HG03135 (cell line): ENCODE results near the gene CTSC.
"Not testable (repeated sequence)": the region's sequence is repeated elsewhere in the genome, so short reads cannot be mapped to it uniquely, and the experiment has no call there.

Experiments
- ATAC-seq: cut with Tn5 transposase; IDR thresholded peaks from one replicate; pipeline ENCODE4 v1.9.1; 2021; ENCODE audit warnings: mild to moderate bottlenecking, moderate library complexity; ENCODE audit not compliant: unreplicated experiment

Gene CTSC

DNA sequence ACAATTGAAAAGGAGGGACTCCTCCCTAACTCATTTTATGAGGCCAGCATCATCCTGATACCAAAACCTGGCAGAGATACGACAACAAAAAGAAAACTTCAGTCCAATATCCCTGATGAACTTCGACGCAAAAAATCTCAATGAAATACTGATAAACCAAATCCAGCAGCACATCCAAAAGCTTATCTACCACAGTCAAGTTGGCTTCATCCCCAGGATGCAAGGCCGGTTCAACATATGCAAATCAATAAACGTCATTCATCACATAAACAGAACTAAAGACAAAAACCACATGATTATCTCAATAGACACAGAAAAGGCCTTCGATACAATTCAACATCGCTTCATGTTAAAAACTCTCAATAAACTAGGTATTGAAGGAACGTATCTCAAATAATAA lies 14.7 kb downstream of the CTSC start:
- not testable (repeated sequence) for ATAC-seq

DNA sequence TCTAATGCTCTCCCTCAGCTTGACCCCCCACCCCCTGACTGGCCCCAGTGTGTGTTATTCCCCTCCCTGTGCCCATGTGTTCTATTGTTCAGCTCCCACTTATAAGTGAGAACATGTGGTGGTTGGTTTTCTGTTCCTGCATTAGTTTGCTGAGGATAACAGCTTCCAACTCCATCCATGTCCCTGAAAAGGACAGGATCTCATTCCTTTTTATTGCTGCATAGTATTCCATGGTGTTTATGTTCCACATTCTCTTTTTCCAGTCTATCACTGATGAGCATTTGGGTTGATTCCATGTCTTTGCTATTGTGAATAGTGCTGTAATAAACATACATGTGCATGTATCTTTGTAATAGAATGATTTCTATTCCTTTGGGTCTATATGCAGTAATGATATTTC lies 16.1 kb downstream of the CTSC start:
- ATAC-seq: not testable (repeated sequence)

DNA sequence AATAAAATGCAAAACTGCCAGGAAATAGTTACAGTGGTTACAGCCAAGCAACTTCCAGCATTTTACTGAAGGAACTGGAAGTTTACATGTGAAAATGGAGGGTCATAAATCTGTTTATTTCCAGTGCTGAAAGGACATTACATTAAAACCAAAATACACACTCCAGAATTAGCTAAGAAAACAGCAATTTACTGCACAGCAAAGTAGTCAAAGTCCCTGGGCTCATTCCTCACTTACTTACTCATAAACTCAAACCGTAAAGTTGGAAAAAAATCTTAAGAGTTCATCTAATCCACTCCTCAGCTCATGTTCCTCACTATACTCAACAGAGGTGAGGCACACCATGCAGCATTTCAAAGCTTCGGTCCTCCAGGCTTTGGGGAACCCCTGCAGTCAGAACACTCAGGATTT lies 17.4 kb downstream of the CTSC start:
- no peak for ATAC-seq

DNA sequence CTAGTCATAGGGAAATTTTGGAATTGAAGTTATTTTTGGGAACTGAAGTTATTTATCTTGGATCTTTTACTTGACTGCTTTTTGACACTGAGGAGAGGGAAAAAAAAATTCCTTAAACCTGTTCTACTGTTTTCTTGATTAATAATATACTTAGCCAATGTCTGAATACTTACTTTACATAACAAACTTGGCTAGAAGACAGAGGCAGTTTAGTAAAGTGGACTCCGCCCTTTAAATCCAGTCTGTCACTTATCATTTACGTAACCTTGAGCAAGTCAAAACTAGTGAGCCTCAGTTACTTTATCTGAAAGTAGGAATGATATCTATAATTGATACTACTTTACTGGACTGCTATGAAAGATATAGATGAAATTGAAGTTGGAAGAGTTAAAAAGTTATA lies 19.5 kb downstream of the CTSC start:
- no peak for ATAC-seq

DNA sequence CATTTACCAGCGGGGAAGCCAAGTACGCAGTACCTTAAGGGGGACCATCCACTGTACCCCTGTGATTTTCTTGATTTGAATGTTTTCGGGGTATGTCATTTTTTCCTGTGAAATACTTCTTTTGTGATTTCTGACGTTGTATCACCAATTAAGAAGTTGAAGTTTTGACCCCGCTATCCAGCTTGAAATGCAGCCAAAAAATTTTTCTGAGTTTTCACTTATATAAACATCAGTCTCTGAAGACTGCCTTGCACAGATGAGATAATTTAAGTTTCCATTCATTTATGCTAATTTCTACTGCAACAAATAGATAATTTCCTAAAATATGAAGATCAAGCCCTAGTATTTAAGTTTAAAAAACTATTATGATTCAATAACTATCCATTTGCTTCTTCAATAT lies 20.0 kb downstream of the CTSC start:
- ATAC-seq: no peak

DNA sequence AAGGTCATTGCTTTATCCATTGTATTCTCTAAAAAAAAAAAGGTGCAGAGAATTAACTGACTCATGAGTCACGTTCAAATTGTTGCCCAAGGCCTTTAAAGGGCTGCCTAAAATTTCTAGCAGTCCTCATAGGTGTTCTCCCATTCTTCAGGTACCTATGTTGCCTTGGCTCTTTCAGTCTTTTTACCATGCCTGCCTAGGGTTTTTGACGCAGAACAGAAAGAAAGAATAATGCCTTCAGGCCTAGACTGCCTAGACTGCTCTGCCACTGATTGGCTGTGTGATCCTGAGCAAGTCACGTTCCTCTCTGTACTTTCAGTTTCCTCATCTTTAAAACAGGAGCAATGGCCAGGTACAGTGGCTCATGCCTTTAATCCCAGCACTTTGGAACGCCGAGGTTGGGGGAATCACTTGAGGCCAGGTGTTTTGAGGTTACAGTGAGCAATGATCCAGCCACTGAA lies 21.5 kb downstream of the CTSC start:
- no peak for ATAC-seq

DNA sequence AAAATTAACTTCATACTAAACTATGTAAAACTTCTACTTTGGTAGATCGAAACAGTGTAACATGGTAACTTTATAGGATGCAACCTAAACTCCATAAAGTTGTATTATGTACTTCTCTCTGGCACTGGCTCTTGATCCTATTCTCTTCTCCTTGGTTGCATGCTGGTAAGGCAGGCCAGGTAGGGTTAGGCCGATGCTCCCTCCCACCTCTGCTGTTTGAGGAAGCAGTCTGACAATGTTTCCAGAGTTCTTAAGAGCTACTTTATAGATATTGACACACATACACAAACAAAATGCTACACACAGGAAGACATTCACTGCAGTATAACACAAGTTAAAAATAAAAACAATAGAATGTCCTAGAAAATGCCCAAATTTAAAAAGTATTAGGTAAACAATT lies 22.5 kb downstream of the CTSC start:
- no peak for ATAC-seq

DNA sequence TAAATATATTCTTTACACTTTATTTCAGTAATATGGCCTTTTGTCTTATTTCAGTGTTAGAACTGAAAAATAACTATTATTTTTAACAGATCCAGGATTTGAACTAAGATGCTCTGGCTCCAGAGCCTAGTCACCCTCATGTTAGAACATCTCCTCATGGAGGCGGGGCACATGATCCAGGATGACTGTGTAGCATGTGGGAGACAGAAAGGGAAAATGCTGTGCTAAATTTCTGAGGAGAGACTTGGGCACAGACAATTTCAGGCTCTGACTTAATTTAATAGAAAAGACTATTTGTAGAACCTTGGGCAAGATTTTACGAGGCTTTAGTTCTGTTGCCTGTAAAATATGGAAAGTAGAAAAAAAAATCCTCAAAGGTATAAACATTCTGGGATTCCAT lies 24.1 kb downstream of the CTSC start:
- ATAC-seq: no peak

DNA sequence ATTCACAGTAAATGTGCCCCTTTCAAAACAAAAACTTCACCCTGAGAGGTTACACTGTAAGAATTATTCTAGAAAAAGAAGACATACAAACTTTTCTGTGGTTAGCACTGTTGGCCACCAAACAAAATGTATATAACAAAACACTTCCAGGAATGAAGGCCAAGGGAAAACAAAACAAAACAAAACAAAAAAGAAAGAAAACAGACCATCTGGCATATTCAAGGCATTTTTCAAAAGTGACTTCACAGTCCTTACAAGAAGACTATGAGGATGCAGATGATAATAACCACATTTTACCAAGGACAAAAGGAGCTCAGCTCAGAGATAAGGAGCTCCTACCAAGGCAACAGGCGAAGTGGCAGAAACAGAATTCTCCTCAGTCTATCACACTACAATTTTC lies 24.9 kb downstream of the CTSC start:
- ATAC-seq: no peak

DNA sequence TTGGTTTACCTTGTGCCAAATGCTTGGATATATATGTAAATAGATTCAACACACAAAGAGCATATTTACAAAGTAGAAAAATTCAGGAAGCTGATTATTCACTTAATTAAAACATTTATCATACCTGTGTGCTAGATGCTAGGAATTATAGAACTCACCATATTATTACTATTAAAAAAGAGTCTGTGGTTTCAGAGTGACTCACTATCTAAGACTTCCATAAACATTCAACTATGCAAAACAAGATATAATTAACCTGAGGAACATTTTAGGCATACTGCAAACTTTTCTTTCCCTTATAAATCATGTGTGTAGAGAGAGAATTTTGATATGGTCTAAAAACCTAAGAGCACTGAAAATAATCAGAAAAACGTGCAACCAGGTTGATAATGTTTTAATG lies 27.3 kb downstream of the CTSC start:
- no peak for ATAC-seq

DNA sequence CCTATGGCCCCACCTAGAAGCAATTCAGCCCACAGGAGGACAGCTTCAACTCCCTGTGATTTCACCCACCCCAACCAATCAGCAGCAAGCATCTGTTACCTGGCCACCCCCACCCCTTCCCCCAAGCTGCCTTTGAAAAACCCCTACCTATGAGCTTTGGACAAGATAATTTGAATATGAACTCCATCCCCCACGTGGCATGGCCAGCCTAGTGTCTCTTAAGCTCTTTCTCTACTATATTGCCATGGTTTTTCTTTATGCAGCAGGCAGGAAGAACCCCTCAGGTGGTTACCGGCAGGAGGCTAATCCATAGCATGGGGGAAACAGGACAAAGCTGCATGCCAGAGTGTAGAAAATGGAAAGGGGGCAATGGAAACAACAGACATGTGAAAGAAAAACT lies 29.0 kb downstream of the CTSC start:
- no peak for ATAC-seq

DNA sequence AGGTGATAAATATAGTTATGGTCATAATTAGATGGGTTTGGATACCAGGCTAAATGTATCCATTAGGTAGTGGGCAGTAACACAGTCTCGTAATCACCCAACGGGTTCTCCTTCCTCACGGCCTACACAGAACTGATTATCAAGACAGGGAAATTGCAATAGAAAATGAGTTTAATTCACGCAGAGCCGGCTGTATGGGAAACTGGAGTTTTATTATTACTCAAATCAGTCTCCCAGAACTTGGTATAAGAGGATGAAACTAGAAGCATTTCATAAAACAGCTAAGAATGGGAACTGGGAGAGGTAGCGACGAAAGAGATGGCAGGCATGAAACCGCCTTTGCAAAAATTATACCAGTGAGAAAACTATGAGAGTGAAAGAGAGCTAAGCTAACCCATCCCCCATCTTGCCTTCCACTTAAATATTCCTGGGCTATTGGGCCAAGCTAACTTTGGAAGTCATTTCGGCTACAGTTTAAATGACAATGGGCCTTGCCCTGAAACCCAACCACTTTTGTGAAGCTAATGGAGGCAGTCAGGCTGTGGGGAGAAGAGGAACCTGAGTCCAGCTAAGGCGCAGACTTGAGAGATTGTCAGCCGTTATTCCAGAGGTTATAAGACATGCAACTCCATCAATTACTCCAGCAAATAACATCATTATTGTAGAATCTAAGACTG lies 29.6 kb downstream of the CTSC start:
- ATAC-seq: no peak

DNA sequence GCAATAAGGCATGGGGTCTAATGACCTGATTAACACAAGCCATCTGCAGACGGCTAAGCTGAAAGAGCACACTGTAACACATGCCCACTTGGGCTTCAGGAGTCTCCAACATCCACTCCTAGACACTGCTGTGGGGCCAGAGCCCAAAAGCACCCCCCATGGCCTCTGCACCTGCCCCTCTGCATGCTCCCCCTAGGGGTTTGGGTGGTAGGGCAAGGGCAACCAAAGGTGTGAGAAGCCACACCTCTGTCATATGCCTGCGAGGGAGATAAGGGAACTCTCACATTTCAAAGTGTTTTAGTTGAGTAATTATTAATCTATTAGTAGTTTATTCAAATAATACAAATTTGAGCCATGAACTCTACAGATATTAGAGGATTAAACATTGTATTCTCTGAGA lies 30.8 kb downstream of the CTSC start:
- no peak for ATAC-seq

DNA sequence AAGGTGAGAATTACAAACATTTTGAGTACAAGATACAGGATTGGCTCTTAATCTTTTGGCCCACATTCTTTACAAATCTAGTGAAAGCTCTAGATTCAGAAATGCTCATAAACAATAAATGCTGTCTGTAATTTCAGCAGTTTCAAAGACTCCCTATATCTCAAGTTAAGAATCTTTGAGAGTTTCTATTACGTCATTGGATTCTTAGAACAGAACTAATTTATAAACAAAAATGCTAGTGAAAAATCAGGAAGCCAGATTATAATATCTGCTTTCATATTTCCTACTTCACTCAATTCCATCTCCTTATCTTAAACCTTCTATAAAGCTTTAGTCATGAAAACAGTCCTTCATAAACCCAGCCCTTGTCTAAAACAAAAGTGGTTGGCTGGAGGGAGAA lies 32.1 kb downstream of the CTSC start:
- no peak for ATAC-seq

DNA sequence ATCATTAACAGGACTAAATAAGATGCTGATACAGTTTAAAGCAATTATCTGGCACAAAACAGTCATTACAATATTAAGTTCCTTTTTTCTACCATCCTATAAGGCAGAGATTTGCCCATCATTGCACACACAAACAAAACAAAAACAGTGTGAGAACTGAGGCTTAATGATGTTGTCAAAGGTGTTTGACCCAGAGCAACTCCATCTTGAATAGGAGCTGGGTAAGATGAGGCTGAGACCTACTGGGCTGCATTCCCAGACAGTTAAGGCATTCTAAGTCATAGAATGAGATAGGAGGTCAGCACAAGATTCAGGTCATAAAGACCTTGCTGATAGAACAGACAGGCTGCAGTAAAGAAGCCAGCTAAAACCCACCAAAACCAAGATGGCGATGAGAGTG lies 33.2 kb downstream of the CTSC start:
- no peak for ATAC-seq

DNA sequence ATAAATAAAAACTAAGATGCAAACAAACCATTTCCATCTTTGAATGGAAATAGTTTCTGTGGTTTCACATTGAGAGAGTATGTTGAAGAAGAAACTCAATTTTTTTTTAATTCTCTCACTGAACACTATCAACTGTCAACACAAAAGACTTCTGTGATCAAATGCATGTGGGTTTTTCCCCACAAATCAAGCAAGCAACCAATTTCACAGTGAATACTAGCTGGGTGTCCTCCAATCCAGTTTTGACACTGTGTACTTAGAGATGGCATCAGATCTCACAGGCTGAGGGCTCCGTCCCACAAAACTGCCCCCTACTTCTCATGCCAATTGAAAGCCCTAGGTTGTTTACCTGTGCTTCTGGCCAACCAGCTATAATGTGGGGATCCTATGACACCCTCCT lies 34.5 kb downstream of the CTSC start:
- ATAC-seq: no peak

DNA sequence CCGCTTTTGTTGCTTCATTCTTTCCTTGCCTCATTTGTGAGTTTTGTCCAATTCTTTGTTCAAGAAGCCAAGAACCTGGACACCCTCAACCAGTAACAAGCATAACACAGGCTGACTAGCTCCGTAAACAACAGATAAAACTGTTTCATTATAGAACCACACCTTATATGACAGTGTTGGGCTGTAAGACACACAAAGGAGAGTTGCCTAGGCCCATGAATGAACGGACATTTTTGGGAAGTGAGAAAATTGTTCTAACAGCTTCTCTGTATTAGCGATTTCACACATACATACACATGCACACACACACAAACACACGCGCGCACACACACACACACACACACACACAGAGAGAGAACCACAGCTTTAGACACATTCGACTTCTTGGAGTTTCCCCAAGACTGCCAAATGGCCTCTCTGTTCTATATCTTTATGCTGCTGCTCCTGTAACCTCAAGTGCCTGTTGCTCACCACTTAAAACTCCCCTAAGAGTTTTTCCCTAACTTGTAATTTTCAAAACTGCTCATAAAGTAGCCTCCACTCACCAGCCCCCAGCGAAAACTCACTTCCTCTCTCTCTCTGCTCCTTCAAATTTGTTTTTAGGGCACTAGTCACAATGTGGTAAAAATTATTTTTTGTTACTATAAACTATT lies 35.9 kb downstream of the CTSC start:
- ATAC-seq: peak; percentile 56

DNA sequence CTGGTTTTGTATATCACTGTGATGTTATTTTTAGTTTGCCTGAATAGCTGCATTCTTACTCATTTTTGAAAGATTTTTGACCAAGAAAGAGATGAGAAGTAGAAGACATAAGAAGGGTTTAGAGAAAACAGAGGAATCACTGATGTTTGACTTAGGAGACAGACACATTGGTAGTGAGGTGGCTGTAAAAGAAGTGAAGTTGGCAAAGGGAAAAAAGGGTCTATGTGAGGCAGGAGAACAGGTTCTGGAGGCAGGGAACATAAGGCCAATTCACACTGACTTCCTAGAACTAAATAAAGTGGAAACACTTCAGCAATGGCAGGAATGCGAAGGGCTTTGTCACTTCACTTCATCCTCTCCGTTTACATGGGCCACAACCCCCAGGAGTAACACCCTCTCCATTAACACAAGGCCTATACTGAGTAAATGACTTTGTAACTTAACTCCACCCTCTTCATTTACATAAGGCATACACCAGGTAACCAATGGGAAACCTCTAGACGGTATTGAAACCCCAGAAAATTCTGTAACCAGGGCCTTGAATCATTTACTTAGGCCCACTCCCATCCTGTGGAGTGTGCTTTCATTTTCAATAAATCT lies 36.5 kb downstream of the CTSC start:
- peak; percentile 83 for ATAC-seq

DNA sequence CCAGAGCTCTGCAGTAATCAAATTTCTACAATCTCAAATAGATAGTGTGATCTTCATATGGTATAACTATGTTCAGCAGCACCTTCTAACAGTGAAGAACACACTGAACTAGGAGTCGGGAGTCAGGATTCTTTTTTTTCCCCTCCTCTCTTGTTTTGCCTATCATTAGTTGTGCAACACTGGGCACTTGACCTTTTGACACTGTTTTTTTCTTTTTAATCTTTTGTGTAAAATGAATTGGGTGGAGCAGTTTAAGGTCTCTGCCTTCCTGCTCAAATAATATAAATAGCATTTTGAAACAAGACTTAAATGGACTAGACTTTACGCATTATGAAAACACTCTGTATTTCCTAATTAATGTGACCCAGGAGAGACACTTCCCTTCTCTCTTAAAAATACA lies 39.7 kb downstream of the CTSC start:
- ATAC-seq: no peak

DNA sequence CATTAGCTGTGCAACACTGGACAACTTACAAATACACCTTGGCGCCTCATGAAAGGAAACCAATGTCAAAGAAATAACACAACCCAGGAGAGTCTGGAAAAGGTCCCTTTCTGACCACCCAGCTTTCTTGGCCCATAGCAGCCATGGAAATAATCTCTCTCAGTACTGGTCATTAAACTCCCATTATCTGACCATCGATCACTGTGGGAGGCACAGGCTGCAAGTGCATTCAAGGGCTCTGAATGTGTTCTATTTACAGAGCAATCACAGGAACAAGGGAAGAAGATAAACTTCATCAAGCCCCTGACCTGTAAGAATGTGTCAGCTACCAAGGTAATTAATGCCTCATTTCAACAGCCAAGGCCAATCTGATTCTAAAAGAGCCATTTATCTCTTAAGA lies 40.1 kb downstream of the CTSC start:
- ATAC-seq: no peak

DNA sequence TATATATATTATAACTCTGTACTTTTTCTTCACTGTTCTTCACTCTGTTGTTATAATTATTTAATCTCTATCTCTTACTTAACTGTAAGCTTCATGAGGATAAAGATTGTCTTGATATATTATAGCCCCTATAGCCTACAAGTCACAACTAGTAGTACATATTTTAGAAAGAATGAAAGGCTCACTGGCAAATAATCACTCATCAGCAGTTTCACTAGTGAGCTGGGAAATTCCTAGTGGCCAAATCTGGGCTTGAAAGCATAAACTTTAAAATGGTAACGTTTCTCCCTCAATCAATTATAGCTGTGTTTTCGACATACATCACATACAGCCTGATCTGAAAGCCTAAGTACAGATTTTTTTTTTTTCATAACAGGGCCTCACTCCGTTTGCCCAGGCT lies 42.5 kb downstream of the CTSC start:
- no peak for ATAC-seq

DNA sequence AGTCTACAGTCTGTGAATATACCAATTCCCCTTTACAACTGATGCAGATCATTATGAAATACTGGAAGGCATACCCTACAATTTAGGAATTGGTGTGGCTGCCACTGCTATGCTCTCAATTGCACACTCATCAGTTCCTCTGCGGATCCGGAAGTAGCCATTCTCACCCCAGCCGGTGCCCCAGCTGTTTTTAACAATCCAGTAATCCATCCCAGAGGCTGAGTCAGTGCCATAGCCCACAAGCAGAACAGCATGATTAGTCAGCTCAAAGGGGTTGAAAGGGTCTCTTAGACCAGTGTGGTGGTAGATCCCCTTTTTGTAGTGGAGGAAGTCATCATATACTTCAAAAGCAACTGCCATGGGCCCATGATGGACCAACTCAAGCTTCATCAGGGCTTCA lies 43.6 kb downstream of the CTSC start:
- ATAC-seq: no peak
